ENCODE results near the gene SLC6A17. TPM values are rescaled to one million over a fixed set of nuclear protein-coding genes. Genes with fewer than 3 reads are reported as not detected.
A peak's percentile ranks its signal among the peaks of the same experiment; 100 is the strongest.

SLC6A17 gene
- total RNA-seq, 1 donor from 2014 or later = 0.11 TPM

DNA sequence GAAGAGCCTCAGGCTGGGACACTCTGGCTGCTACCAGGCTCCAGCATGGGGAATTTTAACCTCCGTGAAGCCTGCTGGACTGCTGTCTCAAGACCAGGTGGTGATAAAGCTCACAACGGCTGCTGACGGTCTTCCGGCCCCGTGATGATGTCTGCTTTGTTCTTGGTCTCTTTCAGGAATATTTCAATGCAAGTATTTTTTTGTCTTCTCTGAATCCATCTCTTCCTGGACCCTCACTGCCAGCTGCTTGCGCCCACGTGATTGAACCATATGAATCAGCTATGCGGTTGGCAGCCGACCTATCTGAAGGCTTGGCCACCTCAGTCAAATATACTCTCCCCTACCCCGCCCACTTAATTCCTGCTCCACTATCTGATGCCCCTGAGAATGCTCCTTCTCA is 14.6 kb upstream of the SLC6A17 start:
- intact Hi-C loops (cut with DNase I) = no loop called here
- Histone ChIP-seq H3K9me3 (no peaks in the 10 kb centered on the region), H3K4me3 (no peak overlapping the region), H3K36me3 (no peaks in the 10 kb centered on the region), H3K4me1 (no peaks in the 10 kb centered on the region), H3K27me3 (no peaks in the 10 kb centered on the region), H3K27ac (no peak overlapping the region)
- DNase-seq (ENCODE audit: low spot score in 2 of 2) = no peak
- TF ChIP-seq, protein P1, sequence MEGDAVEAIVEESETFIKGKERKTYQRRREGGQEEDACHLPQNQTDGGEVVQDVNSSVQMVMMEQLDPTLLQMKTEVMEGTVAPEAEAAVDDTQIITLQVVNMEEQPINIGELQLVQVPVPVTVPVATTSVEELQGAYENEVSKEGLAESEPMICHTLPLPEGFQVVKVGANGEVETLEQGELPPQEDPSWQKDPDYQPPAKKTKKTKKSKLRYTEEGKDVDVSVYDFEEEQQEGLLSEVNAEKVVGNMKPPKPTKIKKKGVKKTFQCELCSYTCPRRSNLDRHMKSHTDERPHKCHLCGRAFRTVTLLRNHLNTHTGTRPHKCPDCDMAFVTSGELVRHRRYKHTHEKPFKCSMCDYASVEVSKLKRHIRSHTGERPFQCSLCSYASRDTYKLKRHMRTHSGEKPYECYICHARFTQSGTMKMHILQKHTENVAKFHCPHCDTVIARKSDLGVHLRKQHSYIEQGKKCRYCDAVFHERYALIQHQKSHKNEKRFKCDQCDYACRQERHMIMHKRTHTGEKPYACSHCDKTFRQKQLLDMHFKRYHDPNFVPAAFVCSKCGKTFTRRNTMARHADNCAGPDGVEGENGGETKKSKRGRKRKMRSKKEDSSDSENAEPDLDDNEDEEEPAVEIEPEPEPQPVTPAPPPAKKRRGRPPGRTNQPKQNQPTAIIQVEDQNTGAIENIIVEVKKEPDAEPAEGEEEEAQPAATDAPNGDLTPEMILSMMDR (IDR thresholded peaks at IDR 0.05) = no peak

GRCh38 chr1:110136911-110137310 is 13.4 kb upstream of the SLC6A17 start:
- H3K36me3 ChIP-seq = no peaks in the 10 kb centered on the region
- intact Hi-C loops (cut with DNase I) = no loop called here
- H3K4me3 ChIP-seq = no peak overlapping the region
- peak in 1 of 2 donors; percentile 58 for DNase-seq (ENCODE audit: low spot score in 2 of 2)
- no peak overlapping the region for H3K27ac ChIP-seq
- no peaks in the 10 kb centered on the region for H3K9me3 ChIP-seq
- TF ChIP-seq, protein P1 (IDR thresholded peaks at IDR 0.05) = no peak
- H3K27me3 ChIP-seq = no peaks in the 10 kb centered on the region
- H3K4me1 ChIP-seq = no peaks in the 10 kb centered on the region

- no peak for DNase-seq (ENCODE audit: low spot score in 2 of 2)
- Histone ChIP-seq H3K9me3 (no peaks in the 10 kb centered on the region), H3K27ac (no peak overlapping the region), H3K4me3 (no peak overlapping the region), H3K27me3 (no peaks in the 10 kb centered on the region), H3K4me1 (no peaks in the 10 kb centered on the region), H3K36me3 (no peaks in the 10 kb centered on the region)
- intact Hi-C loops (cut with DNase I) = no loop called here
- TF ChIP-seq, protein P1 (IDR thresholded peaks at IDR 0.05) = no peak
These were observed 11.3 kb upstream of the SLC6A17 start for GRCh38 chr1:110138956-110139355.

GRCh38 chr1:110144366-110144765 is 5.9 kb upstream of the SLC6A17 start:
- Histone ChIP-seq H3K27ac (no peak overlapping the region), H3K4me3 (no peak overlapping the region), H3K27me3 (no peaks in the 10 kb centered on the region), H3K4me1 (no peaks in the 10 kb centered on the region), H3K9me3 (no peaks in the 10 kb centered on the region), H3K36me3 (no peaks in the 10 kb centered on the region)
- intact Hi-C loops (cut with DNase I) = no loop called here
- TF ChIP-seq, protein P1 (IDR thresholded peaks at IDR 0.05) = no peak
- no peak for DNase-seq (ENCODE audit: low spot score in 2 of 2)

DNA sequence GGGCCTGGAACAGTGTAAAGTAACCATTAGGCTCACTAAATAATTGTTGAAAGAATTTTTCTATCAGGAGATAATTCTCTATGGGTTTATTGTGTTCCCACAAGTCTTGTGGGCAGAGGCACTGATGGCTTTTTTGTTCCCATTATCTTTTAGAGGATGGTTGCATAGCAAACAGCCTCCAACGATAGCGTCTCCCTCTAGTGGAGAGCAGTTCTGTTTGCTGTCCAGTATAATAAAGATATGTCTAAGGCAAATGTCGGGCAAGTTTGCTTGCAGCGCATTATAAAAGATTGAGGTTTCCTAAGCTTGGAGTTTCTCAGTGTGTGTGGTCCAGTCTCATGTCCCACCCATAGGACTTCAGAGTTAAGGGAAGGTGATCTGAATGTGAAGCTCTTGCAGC is 1.3 kb upstream of the SLC6A17 start:
- intact Hi-C loops (cut with DNase I) = no loop called here
- no peaks in the 10 kb centered on the region for H3K36me3 ChIP-seq

More for the DNA sequence above, 1.3 kb upstream of the SLC6A17 start:
- no peak overlapping the region for H3K4me3 ChIP-seq
- H3K27ac ChIP-seq = no peak overlapping the region
- TF ChIP-seq, protein P1 (IDR thresholded peaks at IDR 0.05) = no peak
- H3K4me1 ChIP-seq = peaks cover 0 to 3% of the 10 kb centered on the region in 2 donors
- H3K27me3 ChIP-seq = peaks cover 7% of the 10 kb centered on the region
- no peak for DNase-seq (ENCODE audit: low spot score in 2 of 2)
- no peaks in the 10 kb centered on the region for H3K9me3 ChIP-seq

All from ascending aorta (tissue), 2 donors.